SK-N-SH (cell line): ENCODE data around the gene TXNDC17. TPM values are rescaled to one million over a fixed set of nuclear protein-coding genes. Genes with fewer than 3 reads are reported as not detected.

Source experiments
- CTCF ChIA-PET: fragments of 300-600, 350-600 bp; formaldehyde crosslinking; extraction: SDS; loops from one replicate; lab custom pipeline; 2021; lab: Yijun Ruan, JAX
- POLR2A ChIA-PET: fragments of 350-600 bp; sonication (Branson Sonifier 250); formaldehyde crosslinking; extraction: SDS; loops from one replicate; lab custom pipeline; 2020; ENCODE audit warnings: antibody characterized with exemption, inconsistent platforms; lab: Yijun Ruan, JAX
- DNase-seq: peaks from one replicate; pipeline ENCODE4 v3.0.0; 2012
- H2AFZ ChIP-seq: fragments of 200-600 bp; sonication (generic); 2 replicates; pipeline ENCODE4 v1.8.1; 2016; ENCODE audit warnings: antibody characterized with exemption, mild to moderate bottlenecking, low read depth
- H3F3A ChIP-seq: fragments of 200-600 bp; sonication (generic); replicated peaks from 2 replicates; pipeline ENCODE3; 2016; ENCODE audit warnings: antibody characterized with exemption, mild to moderate bottlenecking; ENCODE audit not compliant: insufficient read depth
- H3K27ac ChIP-seq, 2 experiments: fragments of 200-500 bp in 1 of 2; fragments of 200-600 bp in 1 of 2; sonication (Bioruptor generic) in 1 of 2; sonication (generic), shearing (Covaris generic) in 1 of 2; 2 replicates each; pipeline versions ENCODE4 v1.5.1 to v1.6.1; 2014 to 2016; ENCODE audit warnings: low read depth in 2 of 2, inconsistent platforms in 1 of 2, low read length in 1 of 2, mild to moderate bottlenecking in 1 of 2, mixed read lengths in 1 of 2
- H3K27me3 ChIP-seq: fragments of 200-600 bp; sonication (generic), shearing (Covaris generic); 2 replicates; pipeline ENCODE4 v1.6.1; 2016; ENCODE audit warnings: mixed run types; ENCODE audit not compliant: insufficient read depth
- H3K36me3 ChIP-seq, 2 experiments: fragments of 200-500 bp in 1 of 2; fragments of 200-600 bp in 1 of 2; sonication (Bioruptor generic) in 1 of 2; sonication (generic) in 1 of 2; replicated peaks in 1 of 2; 2 replicates each; pipeline versions ENCODE3 to v1.5.1; 2014 to 2016; ENCODE audit warnings: low read length in 1 of 2, mild to moderate bottlenecking in 1 of 2; ENCODE audit not compliant: insufficient read depth in 2 of 2, control insufficient read depth in 1 of 2
- H3K4me1 ChIP-seq, 2 experiments: fragments of 200-500 bp in 1 of 2; fragments of 200-600 bp in 1 of 2; sonication (Bioruptor generic) in 1 of 2; sonication (generic), shearing (Covaris generic) in 1 of 2; 2 replicates each; pipeline versions ENCODE4 v1.5.1 to v1.6.1; 2014 to 2016; ENCODE audit warnings: low read depth in 1 of 2, low read length in 1 of 2, mixed run types in 1 of 2; ENCODE audit not compliant: insufficient read depth in 2 of 2, control insufficient read depth in 1 of 2
- H3K4me2 ChIP-seq: fragments of 200-600 bp; sonication (generic), shearing (Covaris generic); 2 replicates; pipeline ENCODE4 v1.6.1; 2017; ENCODE audit warnings: mixed run types
- H3K4me3 ChIP-seq, 2 experiments: fragments of 200-500 bp in 1 of 2; fragments of 200-600 bp in 1 of 2; sonication (Bioruptor generic) in 1 of 2; sonication (generic), shearing (Covaris generic) in 1 of 2; 2 replicates each; pipeline versions ENCODE4 v1.5.1 to v1.8.1; 2014 to 2016; ENCODE audit warnings: low read depth in 2 of 2, inconsistent platforms in 1 of 2, low read length in 1 of 2, mild to moderate bottlenecking in 1 of 2, mixed read lengths in 1 of 2, moderate library complexity in 1 of 2
- H3K79me2 ChIP-seq: fragments of 200-600 bp; sonication (generic); 2 replicates; pipeline ENCODE4 v1.8.1; 2017; ENCODE audit warnings: mild to moderate bottlenecking; ENCODE audit not compliant: insufficient read depth
- H3K9ac ChIP-seq: fragments of 200-600 bp; sonication (generic); 2 replicates; pipeline ENCODE4 v1.6.1; 2017; ENCODE audit warnings: mixed run types
- H3K9me2 ChIP-seq: fragments of 200-600 bp; sonication (generic); 2 replicates; pipeline ENCODE4 v1.6.1; 2017; ENCODE audit warnings: mixed run types
- H3K9me3 ChIP-seq: fragments of 200-600 bp; sonication (generic); 2 replicates; pipeline ENCODE4 v1.6.1; 2017; ENCODE audit warnings: mixed run types, mild to moderate bottlenecking, moderate library complexity
- H4K20me1 ChIP-seq: fragments of 200-600 bp; sonication (generic); 2 replicates; pipeline ENCODE4 v1.6.1; 2017; ENCODE audit warnings: mild to moderate bottlenecking, mixed run types; ENCODE audit not compliant: insufficient read depth
- ELF1 ChIP-seq: IDR thresholded peaks from 2 replicates; pipeline ENCODE4 v1.4.0; 2012
- EZH2phosphoT487 ChIP-seq: fragments of 200-600 bp; sonication (generic); IDR thresholded peaks from 2 replicates; pipeline ENCODE4 v1.6.1; 2017; ENCODE audit warnings: low read depth, mixed run types, mild to moderate bottlenecking, antibody characterized with exemption, moderate library complexity, borderline replicate concordance
- FOSL2 ChIP-seq: IDR thresholded peaks from 2 replicates; pipeline ENCODE4 v1.4.0; 2012; ENCODE audit warnings: low read depth, mild to moderate bottlenecking, moderate library complexity, borderline replicate concordance
- NRF1 ChIP-seq: IDR thresholded peaks from 2 replicates; pipeline ENCODE4 v1.6.1; 2012; ENCODE audit warnings: low read depth, mild to moderate bottlenecking, low read length
- POLR2AphosphoS5 ChIP-seq: IDR thresholded peaks from 2 replicates; pipeline ENCODE4 v1.6.1; 2012; ENCODE audit warnings: low read depth, low read length
- RCOR1 ChIP-seq: fragments of 150-350 bp; IDR thresholded peaks from 2 replicates; pipeline ENCODE4 v1.6.1; 2017; ENCODE audit warnings: antibody characterized with exemption, low read length
- TAF1 ChIP-seq: IDR thresholded peaks from 2 replicates; pipeline ENCODE4 v1.6.1; 2012; ENCODE audit warnings: low read depth, mild to moderate bottlenecking, low read length, moderate library complexity, borderline replicate concordance
- TCF12 ChIP-seq: IDR thresholded peaks from 2 replicates; pipeline ENCODE4 v1.4.0; 2012
- TEAD4 ChIP-seq: IDR thresholded peaks from 2 replicates; pipeline ENCODE4 v1.4.0; 2012; ENCODE audit warnings: mild to moderate bottlenecking, borderline replicate concordance; ENCODE audit not compliant: insufficient read depth
- WGBS: methylation state at CpG from one replicate; pipeline ENCODE4 v1.1.6; 2017; ENCODE audit warnings: low lambda C conversion rate; 5-methylcytosine and 5-hydroxymethylcytosine counted together
- polyA plus RNA-seq, 3 experiments: library from polyadenylated mRNA; depleted of rRNA; stranded (reverse); fragments of >200 nt; gene quantifications; 2 replicates each; pipeline ENCODE4 v1.2.3, GENCODE V29; 2012
- TF ChIP-seq, protein P1 (sequence below): IDR thresholded peaks from 2 replicates; pipeline ENCODE4 v1.6.1; 2012; ENCODE audit warnings: mild to moderate bottlenecking, low read depth, low read length, moderate library complexity
- TF ChIP-seq, protein P2 (sequence below): IDR thresholded peaks from 2 replicates; pipeline ENCODE4 v1.4.0; 2012; ENCODE audit warnings: low read depth, borderline replicate concordance
- TF ChIP-seq, protein P3 (sequence below): IDR thresholded peaks from 2 replicates; pipeline ENCODE4; 2012
- TF ChIP-seq, protein P4 (sequence below): IDR thresholded peaks from 2 replicates; pipeline ENCODE4 v1.4.0; 2012; ENCODE audit warnings: low read depth, borderline replicate concordance

Gene TXNDC17
- polyA plus RNA-seq, 1 of the 3 experiments (the other 2 are of a cell fraction), result 644 TPM

DNA sequence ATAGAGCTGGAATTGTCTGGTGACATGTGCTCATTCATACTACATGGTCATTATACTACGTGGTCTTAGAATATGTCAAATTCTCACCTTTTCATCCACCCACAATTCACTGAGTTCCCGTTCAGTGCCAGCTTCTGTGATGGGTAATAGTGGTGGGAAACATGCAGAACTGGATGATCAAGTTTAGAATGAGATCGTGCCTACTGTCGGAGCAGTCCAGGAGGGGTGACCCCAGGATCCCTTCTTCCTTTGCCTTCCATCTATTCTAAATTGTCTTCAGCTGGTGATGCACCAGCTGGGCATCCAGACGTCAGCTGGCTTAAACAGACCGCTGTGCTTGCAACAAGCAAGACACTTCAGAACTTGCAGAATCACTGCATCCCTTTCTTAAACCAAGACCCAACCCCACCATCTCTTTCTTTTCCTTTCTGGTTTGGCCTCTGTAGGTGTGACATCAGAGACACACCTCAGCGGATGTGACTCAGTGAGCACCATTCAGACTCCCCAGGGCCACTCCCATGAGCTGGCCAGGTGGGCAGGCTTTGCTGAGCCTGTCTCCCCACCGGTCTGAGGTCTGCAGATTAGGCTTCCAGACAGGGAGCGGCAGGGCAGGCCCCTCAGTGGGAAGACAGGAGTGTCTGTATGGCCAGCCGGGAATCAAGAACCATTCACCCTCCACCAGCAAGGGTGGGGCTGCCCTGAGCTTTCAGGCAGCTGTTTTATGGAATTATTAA is 28.8 kb downstream of the TXNDC17 start:
- H3K27ac ChIP-seq, result no peak overlapping the region
- peaks cover 67% of the 10 kb centered on the region for H3K27me3 ChIP-seq
- H3K4me1 ChIP-seq, result no peaks in the 10 kb centered on the region
- H3F3A ChIP-seq, result no peaks in the 10 kb centered on the region
- H3K9ac ChIP-seq, result no peak overlapping the region
- DNase-seq, result no peak
- H3K4me3 ChIP-seq, result no peak overlapping the region
- no peak for TF ChIP-seq POLR2AphosphoS5
- no peak for TF ChIP-seq TCF12
- TF ChIP-seq FOSL2, result no peak
- no peak for TF ChIP-seq EZH2phosphoT487
- TF ChIP-seq NRF1, result no peak
- no peak for TF ChIP-seq TAF1
- TF ChIP-seq, protein P1, sequence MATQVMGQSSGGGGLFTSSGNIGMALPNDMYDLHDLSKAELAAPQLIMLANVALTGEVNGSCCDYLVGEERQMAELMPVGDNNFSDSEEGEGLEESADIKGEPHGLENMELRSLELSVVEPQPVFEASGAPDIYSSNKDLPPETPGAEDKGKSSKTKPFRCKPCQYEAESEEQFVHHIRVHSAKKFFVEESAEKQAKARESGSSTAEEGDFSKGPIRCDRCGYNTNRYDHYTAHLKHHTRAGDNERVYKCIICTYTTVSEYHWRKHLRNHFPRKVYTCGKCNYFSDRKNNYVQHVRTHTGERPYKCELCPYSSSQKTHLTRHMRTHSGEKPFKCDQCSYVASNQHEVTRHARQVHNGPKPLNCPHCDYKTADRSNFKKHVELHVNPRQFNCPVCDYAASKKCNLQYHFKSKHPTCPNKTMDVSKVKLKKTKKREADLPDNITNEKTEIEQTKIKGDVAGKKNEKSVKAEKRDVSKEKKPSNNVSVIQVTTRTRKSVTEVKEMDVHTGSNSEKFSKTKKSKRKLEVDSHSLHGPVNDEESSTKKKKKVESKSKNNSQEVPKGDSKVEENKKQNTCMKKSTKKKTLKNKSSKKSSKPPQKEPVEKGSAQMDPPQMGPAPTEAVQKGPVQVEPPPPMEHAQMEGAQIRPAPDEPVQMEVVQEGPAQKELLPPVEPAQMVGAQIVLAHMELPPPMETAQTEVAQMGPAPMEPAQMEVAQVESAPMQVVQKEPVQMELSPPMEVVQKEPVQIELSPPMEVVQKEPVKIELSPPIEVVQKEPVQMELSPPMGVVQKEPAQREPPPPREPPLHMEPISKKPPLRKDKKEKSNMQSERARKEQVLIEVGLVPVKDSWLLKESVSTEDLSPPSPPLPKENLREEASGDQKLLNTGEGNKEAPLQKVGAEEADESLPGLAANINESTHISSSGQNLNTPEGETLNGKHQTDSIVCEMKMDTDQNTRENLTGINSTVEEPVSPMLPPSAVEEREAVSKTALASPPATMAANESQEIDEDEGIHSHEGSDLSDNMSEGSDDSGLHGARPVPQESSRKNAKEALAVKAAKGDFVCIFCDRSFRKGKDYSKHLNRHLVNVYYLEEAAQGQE, result no peak
- TF ChIP-seq, protein P2, sequence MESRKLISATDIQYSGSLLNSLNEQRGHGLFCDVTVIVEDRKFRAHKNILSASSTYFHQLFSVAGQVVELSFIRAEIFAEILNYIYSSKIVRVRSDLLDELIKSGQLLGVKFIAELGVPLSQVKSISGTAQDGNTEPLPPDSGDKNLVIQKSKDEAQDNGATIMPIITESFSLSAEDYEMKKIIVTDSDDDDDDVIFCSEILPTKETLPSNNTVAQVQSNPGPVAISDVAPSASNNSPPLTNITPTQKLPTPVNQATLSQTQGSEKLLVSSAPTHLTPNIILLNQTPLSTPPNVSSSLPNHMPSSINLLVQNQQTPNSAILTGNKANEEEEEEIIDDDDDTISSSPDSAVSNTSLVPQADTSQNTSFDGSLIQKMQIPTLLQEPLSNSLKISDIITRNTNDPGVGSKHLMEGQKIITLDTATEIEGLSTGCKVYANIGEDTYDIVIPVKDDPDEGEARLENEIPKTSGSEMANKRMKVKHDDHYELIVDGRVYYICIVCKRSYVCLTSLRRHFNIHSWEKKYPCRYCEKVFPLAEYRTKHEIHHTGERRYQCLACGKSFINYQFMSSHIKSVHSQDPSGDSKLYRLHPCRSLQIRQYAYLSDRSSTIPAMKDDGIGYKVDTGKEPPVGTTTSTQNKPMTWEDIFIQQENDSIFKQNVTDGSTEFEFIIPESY, result no peak
- H3K9me3 ChIP-seq, result no peaks in the 10 kb centered on the region
- ChIA-PET POLR2A (no interaction called here), CTCF (interaction anchor here (1.1 kb wide), 1 partner anchor 173 kb away, joined by 3 read pairs; no protein-coding TSS in a partner anchor)
- 43% methylated on average over 9 of the region's 10 CpGs for WGBS
- H3K4me2 ChIP-seq, result no peak overlapping the region
- H2AFZ ChIP-seq, result no peak overlapping the region
- H3K9me2 ChIP-seq, result no peaks in the 10 kb centered on the region
- no peaks in the 10 kb centered on the region for H3K36me3 ChIP-seq
- no peaks in the 10 kb centered on the region for H3K79me2 ChIP-seq
- H4K20me1 ChIP-seq, result no peaks in the 10 kb centered on the region

DNA sequence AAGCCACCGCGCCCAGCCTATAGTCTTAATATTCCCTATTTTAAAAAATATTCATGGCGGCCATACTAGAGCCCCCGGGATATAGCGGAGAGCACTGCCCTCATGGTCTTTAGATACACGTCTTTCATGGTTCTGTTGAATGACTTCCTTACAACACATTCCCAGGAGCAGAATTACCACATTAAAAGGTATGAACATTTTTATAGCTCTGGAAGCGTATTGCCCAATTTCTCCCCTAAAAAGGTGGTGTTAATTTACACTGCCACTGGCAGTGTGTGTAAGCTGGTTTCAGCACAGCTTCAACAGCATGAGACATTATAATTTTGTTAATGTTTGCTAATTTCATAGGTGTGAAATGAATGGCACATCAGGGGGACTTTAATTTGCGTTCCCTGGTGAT is 29.7 kb downstream of the TXNDC17 start:
- Histone ChIP-seq H4K20me1 (no peaks in the 10 kb centered on the region), H3K27ac (no peak overlapping the region), H3K9me3 (no peaks in the 10 kb centered on the region), H3K9me2 (no peaks in the 10 kb centered on the region), H3K79me2 (no peaks in the 10 kb centered on the region), H3K4me2 (no peak overlapping the region), H3K27me3 (peaks cover 73% of the 10 kb centered on the region), H3K4me3 (no peak overlapping the region), H2AFZ (no peak overlapping the region), H3F3A (no peaks in the 10 kb centered on the region), H3K4me1 (no peaks in the 10 kb centered on the region), H3K36me3 (no peaks in the 10 kb centered on the region), H3K9ac (no peak overlapping the region)
- POLR2A ChIA-PET, result no interaction called here
- DNase-seq, result no peak
- CTCF ChIA-PET, result interaction anchor here (1.1 to 1.4 kb wide), 2 partner anchors 32 to 172 kb away, joined by 3 read pairs; no protein-coding TSS in a partner anchor
- WGBS, result 63% methylated on average over 8 of the region's 8 CpGs
- TF ChIP-seq TAF1 (no peak), TCF12 (no peak), TEAD4 (no peak), ELF1 (no peak), RCOR1 (no peak)
- TF ChIP-seq, protein P3, sequence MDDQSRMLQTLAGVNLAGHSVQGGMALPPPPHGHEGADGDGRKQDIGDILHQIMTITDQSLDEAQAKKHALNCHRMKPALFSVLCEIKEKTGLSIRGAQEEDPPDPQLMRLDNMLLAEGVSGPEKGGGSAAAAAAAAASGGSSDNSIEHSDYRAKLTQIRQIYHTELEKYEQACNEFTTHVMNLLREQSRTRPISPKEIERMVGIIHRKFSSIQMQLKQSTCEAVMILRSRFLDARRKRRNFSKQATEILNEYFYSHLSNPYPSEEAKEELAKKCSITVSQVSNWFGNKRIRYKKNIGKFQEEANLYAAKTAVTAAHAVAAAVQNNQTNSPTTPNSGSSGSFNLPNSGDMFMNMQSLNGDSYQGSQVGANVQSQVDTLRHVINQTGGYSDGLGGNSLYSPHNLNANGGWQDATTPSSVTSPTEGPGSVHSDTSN, result no peak
- TF ChIP-seq, protein P2, result no peak
- TF ChIP-seq, protein P4, sequence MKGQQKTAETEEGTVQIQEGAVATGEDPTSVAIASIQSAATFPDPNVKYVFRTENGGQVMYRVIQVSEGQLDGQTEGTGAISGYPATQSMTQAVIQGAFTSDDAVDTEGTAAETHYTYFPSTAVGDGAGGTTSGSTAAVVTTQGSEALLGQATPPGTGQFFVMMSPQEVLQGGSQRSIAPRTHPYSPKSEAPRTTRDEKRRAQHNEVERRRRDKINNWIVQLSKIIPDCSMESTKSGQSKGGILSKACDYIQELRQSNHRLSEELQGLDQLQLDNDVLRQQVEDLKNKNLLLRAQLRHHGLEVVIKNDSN, result no peak
